ENCODE data around the gene ANO9.

DNA sequence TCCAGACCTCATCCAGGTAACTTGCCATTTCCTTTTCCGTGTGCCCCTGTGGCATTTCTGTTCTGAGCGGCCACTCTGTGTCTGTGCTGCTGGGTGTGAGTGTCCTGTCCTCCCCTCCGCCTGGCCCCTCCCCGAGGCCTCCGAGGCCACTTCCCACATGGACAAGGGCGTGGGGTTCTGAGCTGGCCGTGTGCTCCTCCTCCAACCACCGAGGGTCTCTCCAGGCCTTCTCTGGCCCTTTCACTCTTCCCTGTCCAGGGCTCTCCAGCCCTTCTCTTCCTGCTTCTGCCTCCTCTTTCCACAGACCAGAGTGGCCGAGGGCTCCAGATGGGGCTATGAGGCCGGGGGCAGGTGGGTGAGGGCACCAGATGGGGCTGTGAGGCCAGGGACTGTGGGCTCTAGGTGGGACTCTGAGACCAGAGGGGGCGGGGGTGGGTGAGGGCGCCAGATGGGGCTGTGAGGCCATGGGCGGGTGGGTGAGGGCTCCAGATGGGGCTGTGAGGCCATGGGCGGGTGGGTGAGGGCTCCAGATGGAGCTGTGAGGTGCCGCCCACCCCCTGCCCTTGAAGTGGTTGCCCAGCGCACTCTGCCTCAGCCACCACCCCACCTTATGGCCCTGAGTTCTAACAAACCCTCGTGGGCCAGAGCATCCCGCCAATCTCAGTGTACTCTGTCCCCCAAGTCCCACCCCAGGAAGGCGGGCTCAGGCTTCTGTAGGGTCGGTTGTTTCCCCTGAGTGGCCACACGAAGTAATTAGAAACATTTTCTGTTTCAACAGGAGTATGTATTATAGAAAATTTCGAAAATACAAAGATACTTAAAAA is 32.4 kb upstream of the ANO9 start:
- TF ChIP-seq, protein P1, sequence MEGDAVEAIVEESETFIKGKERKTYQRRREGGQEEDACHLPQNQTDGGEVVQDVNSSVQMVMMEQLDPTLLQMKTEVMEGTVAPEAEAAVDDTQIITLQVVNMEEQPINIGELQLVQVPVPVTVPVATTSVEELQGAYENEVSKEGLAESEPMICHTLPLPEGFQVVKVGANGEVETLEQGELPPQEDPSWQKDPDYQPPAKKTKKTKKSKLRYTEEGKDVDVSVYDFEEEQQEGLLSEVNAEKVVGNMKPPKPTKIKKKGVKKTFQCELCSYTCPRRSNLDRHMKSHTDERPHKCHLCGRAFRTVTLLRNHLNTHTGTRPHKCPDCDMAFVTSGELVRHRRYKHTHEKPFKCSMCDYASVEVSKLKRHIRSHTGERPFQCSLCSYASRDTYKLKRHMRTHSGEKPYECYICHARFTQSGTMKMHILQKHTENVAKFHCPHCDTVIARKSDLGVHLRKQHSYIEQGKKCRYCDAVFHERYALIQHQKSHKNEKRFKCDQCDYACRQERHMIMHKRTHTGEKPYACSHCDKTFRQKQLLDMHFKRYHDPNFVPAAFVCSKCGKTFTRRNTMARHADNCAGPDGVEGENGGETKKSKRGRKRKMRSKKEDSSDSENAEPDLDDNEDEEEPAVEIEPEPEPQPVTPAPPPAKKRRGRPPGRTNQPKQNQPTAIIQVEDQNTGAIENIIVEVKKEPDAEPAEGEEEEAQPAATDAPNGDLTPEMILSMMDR (conservative IDR thresholded peaks at IDR 0.05; ENCODE audit: low read depth, low read length), result no peak
- TF ChIP-seq EZH2phosphoT487 (IDR thresholded peaks at IDR 0.05; ENCODE audit: borderline replicate concordance, low read length), result no peak
